Upper lobe of right lung (tissue), 1 donor: ENCODE measurements around the gene PEPD. TPM values are rescaled to one million over a fixed set of nuclear protein-coding genes. Genes with fewer than 3 reads are reported as not detected.
A peak's percentile ranks its signal among the peaks of the same experiment; 100 is the strongest.

ENCODE experiments used
- ATAC-seq: fragments of 200-7000 bp; cut with Tn5 transposase; one replicate; pipeline ENCODE4 v1.9.1; 2020; ENCODE audit warnings: mild to moderate bottlenecking, moderate library complexity
- DNase-seq: peaks from one replicate; pipeline ENCODE4 v3.0.0-alpha.2; 2020
- H3K27ac ChIP-seq: fragments of 200-600 bp; one replicate; pipeline ENCODE4 v1.8.0; 2022
- H3K27me3 ChIP-seq: fragments of 200-600 bp; one replicate; pipeline ENCODE4 v1.8.0; 2022; ENCODE audit warnings: mild to moderate bottlenecking
- H3K36me3 ChIP-seq: fragments of 200-600 bp; one replicate; pipeline ENCODE4 v1.8.0; 2022
- H3K4me1 ChIP-seq: fragments of 200-600 bp; one replicate; pipeline ENCODE4 v1.8.0; 2022
- H3K4me3 ChIP-seq: fragments of 200-600 bp; one replicate; pipeline ENCODE4 v1.8.0; 2022; ENCODE audit warnings: mild to moderate bottlenecking
- H3K9me3 ChIP-seq: fragments of 200-600 bp; one replicate; pipeline ENCODE4 v1.8.0; 2022
- CTCF ChIP-seq: fragments of 200-600 bp; IDR thresholded peaks from one replicate; pipeline ENCODE4 v1.8.0; 2022; ENCODE audit warnings: antibody characterized with exemption
- intact Hi-C: fragments of 100-400 bp; cut with DNase I; formaldehyde crosslinking; loops from one replicate; pipeline ENCODE4 v1.11.0; 2022
- total RNA-seq: library from RNA; stranded (reverse); fragmentation: NEBNext Ultra II Directional; extraction: Animal tissue kit (Norgen Biotek cat#: 25700); gene quantifications from one replicate; pipeline ENCODE4 v1.2.1, GENCODE V29; 2021
- donor health status: DM: no; HTN: yes; CAD: no; lungs with severe emphysema.

The PEPD gene
- total RNA-seq, 1 donor from 2014 or later, result 78.4 TPM

GRCh38 chr19:33379151-33379829, 142.3 kb downstream of the PEPD start:
- ATAC-seq, result no peak
- Histone ChIP-seq H3K36me3 (peaks cover 25% of the 10 kb centered on the region), H3K4me1 (peaks cover 29% of the 10 kb centered on the region), H3K27me3 (no peaks in the 10 kb centered on the region), H3K27ac (no peak overlapping the region), H3K4me3 (no peak overlapping the region), H3K9me3 (no peaks in the 10 kb centered on the region)
- TF ChIP-seq CTCF, result no peak
- DNase-seq, result no peak
- intact Hi-C loops, result no loop called here

- Histone ChIP-seq H3K36me3 (peaks cover 25% of the 10 kb centered on the region), H3K4me1 (peaks cover 29% of the 10 kb centered on the region), H3K27me3 (no peaks in the 10 kb centered on the region), H3K9me3 (no peaks in the 10 kb centered on the region), H3K4me3 (no peak overlapping the region), H3K27ac (peak overlapping the region; percentile 67)
- ATAC-seq (no peak), DNase-seq (no peak)
- TF ChIP-seq CTCF, result no peak
- intact Hi-C loops, result no loop called here
These were observed 143.8 kb downstream of the PEPD start for GRCh38 chr19:33377586-33378475.

- ATAC-seq, result no peak
- Histone ChIP-seq H3K27ac (peak overlapping the region; percentile 67), H3K36me3 (peaks cover 25% of the 10 kb centered on the region), H3K4me1 (peaks cover 29% of the 10 kb centered on the region), H3K27me3 (no peaks in the 10 kb centered on the region), H3K4me3 (no peak overlapping the region), H3K9me3 (no peaks in the 10 kb centered on the region)
- intact Hi-C loops, result no loop called here
- no peak for TF ChIP-seq CTCF
- DNase-seq, result no peak
These were observed 144.5 kb downstream of the PEPD start for GRCh38 chr19:33376941-33377557.

GRCh38 chr19:33376423-33376822, 145.2 kb downstream of the PEPD start:
- no peak for DNase-seq
- Histone ChIP-seq H3K27ac (peak overlapping the region; percentile 67), H3K27me3 (no peaks in the 10 kb centered on the region), H3K4me1 (peaks cover 29% of the 10 kb centered on the region), H3K9me3 (no peaks in the 10 kb centered on the region), H3K36me3 (peaks cover 25% of the 10 kb centered on the region), H3K4me3 (no peak overlapping the region)
- intact Hi-C loops, result no loop called here
- TF ChIP-seq CTCF, result no peak
- no peak for ATAC-seq

GRCh38 chr19:33375837-33376159, 145.8 kb downstream of the PEPD start:
- Histone ChIP-seq H3K27me3 (no peaks in the 10 kb centered on the region), H3K4me3 (peak overlapping the region; percentile 74), H3K27ac (no peak overlapping the region), H3K36me3 (peaks cover 19% of the 10 kb centered on the region), H3K9me3 (no peaks in the 10 kb centered on the region), H3K4me1 (peaks cover 29% of the 10 kb centered on the region)
- no peak for TF ChIP-seq CTCF
- intact Hi-C loops, result no loop called here
- DNase-seq (no peak), ATAC-seq (no peak)
